Mesodermal cell (in vitro differentiated cells): ENCODE measurements around the gene INTS4.
"Not testable (repeated sequence)": the region's sequence is repeated elsewhere in the genome, so short reads cannot be mapped to it uniquely, and the experiment has no call there.

Experiments used
- H3K27ac ChIP-seq: 2 replicates; pipeline ENCODE4 v1.7.0; 2013; ENCODE audit warnings: mild to moderate bottlenecking, low read depth, low read length, moderate library complexity; ENCODE audit not compliant: severe bottlenecking
- H3K36me3 ChIP-seq: 2 replicates; pipeline ENCODE4 v1.7.1; 2013; ENCODE audit warnings: mild to moderate bottlenecking, low read length, moderate library complexity; ENCODE audit not compliant: control insufficient read depth, insufficient read depth
- H3K4me1 ChIP-seq: one replicate; pipeline ENCODE4 v1.7.1; 2013; ENCODE audit warnings: mild to moderate bottlenecking, low read length; ENCODE audit not compliant: insufficient read depth, control insufficient read depth, poor library complexity, severe bottlenecking
- H3K4me3 ChIP-seq: 2 replicates; pipeline ENCODE4 v1.7.0; 2013; ENCODE audit warnings: low read length, control low read depth, mild to moderate bottlenecking; ENCODE audit not compliant: insufficient read depth, poor library complexity, severe bottlenecking; ENCODE audit errors: extremely low read depth
- H3K9me3 ChIP-seq: 2 replicates; pipeline ENCODE4 v1.7.1; 2013; ENCODE audit warnings: mild to moderate bottlenecking, low read length, moderate library complexity; ENCODE audit not compliant: control insufficient read depth
- WGBS, 2 experiments: methylation state at CpG; one replicate each; pipeline ENCODE4 v1.1.5; 2013; ENCODE audit warnings: missing lambda C conversion rate in 2 of 2; ENCODE audit not compliant: insufficient coverage in 2 of 2; 5-methylcytosine and 5-hydroxymethylcytosine counted together

Gene INTS4

DNA sequence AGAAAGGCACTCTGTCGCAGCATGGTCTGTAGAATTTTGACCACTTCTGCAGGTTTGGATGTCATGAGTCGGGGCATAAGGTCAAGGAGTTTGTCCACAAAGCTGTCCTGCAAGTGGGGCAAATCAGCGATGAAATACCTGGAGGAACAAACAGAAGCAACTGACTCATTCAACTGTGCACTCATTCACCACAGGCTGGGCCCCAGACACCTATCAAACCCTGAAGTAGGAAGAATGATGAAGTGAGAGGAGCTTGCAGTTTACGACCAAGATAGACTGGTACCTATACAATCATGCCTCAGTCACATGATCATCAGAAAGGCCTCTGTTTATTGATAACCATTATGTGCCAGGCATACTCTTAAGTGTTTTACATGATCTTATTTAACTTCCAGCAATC, 102.8 kb downstream of the INTS4 start:
- H3K27ac ChIP-seq, H3K4me3 ChIP-seq, H3K9me3 ChIP-seq, H3K4me1 ChIP-seq: not testable (repeated sequence)
- H3K36me3 ChIP-seq = peaks cover 22% of the 10 kb centered on the region
- WGBS, 2 experiments = no CpG with 5 or more reads among the region's 4 CpGs

DNA sequence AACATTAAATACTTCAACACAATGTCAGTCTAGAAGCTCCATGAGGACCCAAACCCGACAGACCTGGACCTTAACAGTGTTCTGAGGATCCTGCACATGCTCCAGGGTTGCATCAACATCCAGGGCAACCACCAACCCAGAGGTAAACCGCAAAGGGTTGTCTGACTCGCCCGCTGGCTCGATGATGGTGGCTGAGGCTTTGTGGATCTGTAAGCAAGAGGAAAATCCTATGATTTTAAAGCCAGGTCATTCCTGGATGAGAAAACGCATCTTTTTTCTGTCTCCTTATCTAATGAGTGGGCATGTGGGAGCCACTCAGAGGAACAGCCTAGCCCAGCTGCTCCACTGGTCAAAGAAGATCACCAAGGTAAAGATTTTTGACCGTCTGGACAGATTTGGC, 103.2 kb downstream of the INTS4 start:
- H3K4me3 ChIP-seq, H3K27ac ChIP-seq, H3K9me3 ChIP-seq, H3K4me1 ChIP-seq: not testable (repeated sequence)
- 92 to 96% methylated on average over 5 to 6 of the region's 7 CpGs for WGBS, 2 experiments
- peaks cover 25% of the 10 kb centered on the region for H3K36me3 ChIP-seq

DNA sequence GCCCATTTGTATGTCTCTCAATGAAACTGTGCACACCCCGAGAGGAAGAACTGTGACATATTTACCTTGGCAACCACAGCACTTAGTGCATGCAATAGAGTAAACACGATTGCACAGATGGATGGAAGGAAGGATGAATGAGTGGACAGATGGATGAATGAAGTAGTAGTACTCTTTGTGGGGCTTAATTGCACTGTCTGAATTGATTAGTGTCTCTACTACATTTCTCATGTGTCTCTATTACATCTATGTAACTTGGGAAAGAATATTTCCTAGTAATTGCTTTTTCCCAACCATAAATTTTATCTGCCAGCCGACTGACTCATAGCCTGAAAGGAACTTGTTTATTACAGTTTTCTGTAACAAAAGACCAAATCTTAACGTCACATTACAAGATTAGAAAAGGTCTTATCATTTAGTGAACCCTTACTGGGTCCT, 103.8 kb downstream of the INTS4 start:
- H3K4me3 ChIP-seq, H3K27ac ChIP-seq, H3K4me1 ChIP-seq, H3K9me3 ChIP-seq: not testable (repeated sequence)
- 83 to 100% methylated on average over 1 of the region's 4 CpGs for WGBS, 2 experiments
- H3K36me3 ChIP-seq = peaks cover 31% of the 10 kb centered on the region

DNA sequence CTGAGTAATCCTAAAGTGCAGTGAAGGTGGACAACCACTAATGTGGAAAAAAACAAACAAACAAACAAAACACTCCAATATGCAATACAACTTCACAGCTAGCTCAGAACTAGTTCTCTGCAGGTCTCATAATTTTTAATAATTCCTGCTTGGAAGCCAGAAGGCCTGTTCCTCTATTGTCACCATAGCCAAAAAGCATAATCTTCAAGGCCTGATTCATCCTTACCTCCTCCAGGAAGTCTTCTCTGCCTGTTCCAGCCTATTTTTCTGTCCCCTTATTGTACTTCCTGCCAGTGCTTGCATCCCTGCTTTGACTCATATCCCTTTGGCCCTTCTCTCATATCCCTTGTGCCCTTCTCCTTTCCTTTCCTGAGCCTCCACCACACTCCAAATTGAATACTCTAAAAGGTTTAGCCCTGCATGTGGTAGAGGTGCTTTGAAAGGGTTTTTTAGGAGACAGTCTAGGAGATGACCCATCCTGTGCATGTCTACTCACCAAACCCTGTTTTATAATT, 104.3 kb downstream of the INTS4 start:
- H3K4me1 ChIP-seq = not testable (repeated sequence)

DNA sequence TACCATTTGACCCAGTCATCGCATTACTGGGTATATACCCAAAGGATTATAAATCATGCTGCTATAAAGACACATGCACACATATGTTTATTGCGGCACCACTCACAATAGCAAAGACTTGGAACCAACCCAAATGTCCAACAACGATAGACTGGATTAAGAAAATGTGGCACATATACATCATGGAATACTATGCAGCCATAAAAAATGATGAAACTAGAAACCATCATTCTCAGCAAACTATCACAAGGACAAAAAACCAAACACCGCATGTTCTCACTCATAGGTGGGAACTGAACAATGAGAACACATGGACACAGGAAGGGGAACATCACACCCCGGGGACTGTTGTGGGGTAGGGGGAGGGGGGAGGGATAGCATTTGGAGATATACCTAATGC, 105.4 kb downstream of the INTS4 start:
- peaks cover 46% of the 10 kb centered on the region for H3K36me3 ChIP-seq
- not testable (repeated sequence) for H3K4me1 ChIP-seq, H3K27ac ChIP-seq, H3K4me3 ChIP-seq, H3K9me3 ChIP-seq
- 100% methylated on average over 1 to 2 of the region's 5 CpGs for WGBS, 2 experiments

More for the DNA sequence above, 104.3 kb downstream of the INTS4 start:
- not testable (repeated sequence) for H3K9me3 ChIP-seq, H3K27ac ChIP-seq, H3K4me3 ChIP-seq
- H3K36me3 ChIP-seq = peaks cover 36% of the 10 kb centered on the region

DNA sequence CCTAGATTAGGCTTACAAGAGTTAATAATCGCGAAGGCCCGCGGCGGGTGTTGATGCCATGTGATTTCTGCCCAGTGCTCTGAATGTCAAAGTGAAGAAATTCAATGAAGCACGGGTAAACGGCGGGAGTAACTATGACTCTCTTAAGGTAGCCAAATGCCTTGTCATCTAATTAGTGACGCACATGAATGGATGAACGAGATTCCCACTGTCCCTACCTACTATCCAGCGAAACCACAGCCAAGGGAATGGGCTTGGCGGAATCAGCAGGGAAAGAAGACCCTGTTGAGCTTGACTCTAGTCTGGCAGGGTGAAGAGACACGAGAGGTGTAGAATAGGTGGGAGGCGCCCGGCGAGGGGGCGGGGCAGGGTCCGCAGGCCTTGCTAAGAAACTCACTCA, 108.1 kb downstream of the INTS4 start:
- H3K4me3 ChIP-seq = no peak overlapping the region
- peaks cover 3% of the 10 kb centered on the region for H3K4me1 ChIP-seq
- WGBS, 2 experiments = 92 to 95% methylated on average over 10 to 15 of the region's 18 CpGs
- no peaks in the 10 kb centered on the region for H3K9me3 ChIP-seq
- H3K36me3 ChIP-seq = peaks cover 52% of the 10 kb centered on the region
- H3K27ac ChIP-seq = no peak overlapping the region

DNA sequence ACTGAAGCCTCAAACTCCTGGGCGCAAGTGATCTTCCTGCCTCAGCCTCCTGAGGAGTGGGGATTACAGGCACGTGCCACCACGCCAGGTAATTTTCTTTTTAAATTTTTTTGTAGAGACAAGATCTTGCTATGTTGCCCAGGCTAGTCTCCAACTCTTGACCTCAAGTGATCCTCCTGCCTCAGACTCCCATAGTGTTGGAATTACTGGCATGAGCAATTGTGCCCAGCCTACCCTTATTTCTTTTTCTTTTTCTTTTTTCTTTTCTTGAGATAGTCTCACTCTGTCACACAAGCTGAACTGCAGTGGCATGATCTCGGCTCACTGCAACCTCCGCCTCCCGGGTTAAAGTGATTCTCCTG, 109.7 kb downstream of the INTS4 start:
- H3K4me3 ChIP-seq = no peak overlapping the region
- peaks cover 68% of the 10 kb centered on the region for H3K36me3 ChIP-seq
- no peak overlapping the region for H3K27ac ChIP-seq
- peaks cover 3% of the 10 kb centered on the region for H3K4me1 ChIP-seq
- H3K9me3 ChIP-seq = no peaks in the 10 kb centered on the region
- 93 to 97% methylated on average over 4 to 5 of the region's 6 CpGs for WGBS, 2 experiments

DNA sequence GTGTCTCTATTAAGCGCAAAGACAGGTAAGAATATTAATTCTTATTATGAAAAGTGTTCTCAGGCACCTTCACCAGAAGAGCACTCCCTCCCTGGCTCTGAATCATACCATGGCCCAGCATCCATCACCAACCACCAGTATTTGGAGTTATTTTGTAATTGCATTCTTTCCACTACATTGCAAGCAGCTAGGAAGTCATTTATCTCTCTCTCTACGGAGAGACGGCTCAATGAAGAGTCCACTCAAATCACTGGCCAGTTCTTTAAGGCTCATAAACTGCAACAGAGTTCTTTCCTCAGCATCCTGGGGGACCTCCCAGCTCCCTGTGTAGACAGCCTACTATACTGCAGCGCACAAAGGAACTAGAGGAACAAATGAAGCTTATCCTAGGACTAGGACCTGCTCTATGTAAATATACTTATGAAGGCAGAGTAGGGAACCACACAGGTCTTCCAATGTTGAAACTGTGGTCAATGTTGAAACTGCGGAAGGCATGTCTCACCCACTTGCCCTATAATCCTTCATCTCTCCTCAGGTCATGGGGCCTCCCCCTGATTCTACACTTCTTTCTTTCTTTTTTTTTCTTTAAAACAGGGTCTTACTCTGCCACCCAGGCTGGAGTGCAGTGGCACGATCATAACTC, 110.2 kb downstream of the INTS4 start:
- no peak overlapping the region for H3K27ac ChIP-seq
- H3K4me3 ChIP-seq = no peak overlapping the region
- WGBS, 2 experiments = 92 to 100% methylated on average over 2 to 4 of the region's 6 CpGs
- peaks cover 69% of the 10 kb centered on the region for H3K36me3 ChIP-seq
- H3K9me3 ChIP-seq = no peaks in the 10 kb centered on the region
- H3K4me1 ChIP-seq = peaks cover 3% of the 10 kb centered on the region

DNA sequence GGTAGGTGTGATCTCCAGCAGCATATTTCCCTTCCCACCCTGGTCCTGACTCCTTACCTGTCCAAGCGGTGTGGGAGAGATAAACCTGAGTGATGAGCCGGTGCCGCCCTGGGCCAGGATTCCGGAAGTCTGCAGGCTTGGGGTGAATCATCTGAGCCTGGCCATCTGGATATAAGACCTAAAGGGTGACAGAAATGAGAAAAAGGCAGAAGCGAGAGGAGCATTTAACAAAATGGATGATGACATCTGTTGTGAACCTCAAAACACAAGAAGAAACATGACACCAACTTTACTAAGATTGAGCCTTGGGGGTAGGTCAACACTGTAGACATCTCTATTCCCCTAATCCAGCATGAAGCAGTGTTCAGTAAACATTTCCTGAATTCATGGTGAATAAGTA, 110.7 kb downstream of the INTS4 start:
- Histone ChIP-seq H3K4me1 (peaks cover 3% of the 10 kb centered on the region), H3K36me3 (peaks cover 75% of the 10 kb centered on the region), H3K4me3 (no peak overlapping the region), H3K9me3 (no peaks in the 10 kb centered on the region), H3K27ac (no peak overlapping the region)
- WGBS, 2 experiments = 96% methylated on average over 3 of the region's 5 CpGs; no CpG with 5 or more reads in 1 of the 2 experiments

DNA sequence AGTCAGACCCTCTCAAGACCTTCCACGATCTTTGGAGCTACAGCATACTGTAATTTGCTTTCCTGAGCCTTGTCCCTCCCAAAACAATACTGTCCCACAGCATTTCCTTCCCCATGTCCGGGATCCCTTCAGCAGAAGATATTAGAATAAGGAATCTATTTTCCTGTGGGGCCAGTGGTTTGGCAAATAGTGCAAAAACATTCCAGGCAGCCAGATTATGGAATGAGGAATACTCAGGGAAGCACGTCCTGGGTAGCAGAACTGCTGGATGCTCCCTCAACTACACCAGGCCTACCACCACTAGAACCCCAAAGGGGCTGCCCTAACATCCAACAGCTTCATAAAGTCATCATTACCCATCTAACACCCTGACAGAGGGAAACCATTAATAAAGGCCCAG, 112.1 kb downstream of the INTS4 start:
- Histone ChIP-seq H3K9me3 (no peaks in the 10 kb centered on the region), H3K4me3 (no peak overlapping the region), H3K36me3 (peaks cover 83% of the 10 kb centered on the region), H3K27ac (no peak overlapping the region), H3K4me1 (peaks cover 3% of the 10 kb centered on the region)
- 75 to 83% methylated on average over 1 to 2 of the region's 3 CpGs for WGBS, 2 experiments

DNA sequence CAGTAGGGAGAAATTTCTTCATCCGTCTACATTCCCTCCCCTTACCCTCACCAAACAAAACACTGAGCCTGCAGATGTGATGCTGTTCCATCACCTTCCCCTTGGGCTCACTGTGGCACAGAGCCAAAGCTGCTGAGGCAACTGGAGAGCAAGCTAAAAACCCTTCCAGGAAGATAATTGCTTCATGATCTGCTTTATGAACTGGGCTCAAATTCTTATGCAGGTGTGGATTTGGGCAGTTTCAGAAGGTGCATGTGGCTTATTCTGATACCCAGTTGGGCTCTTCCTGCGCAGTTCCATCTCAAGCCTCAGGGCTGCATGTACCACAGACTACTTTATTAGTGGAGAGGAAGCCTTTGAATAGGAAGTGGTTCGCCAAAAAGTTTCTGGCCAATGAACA, 115.2 kb downstream of the INTS4 start:
- Histone ChIP-seq H3K4me1 (peaks cover 3% of the 10 kb centered on the region), H3K36me3 (peaks cover 80% of the 10 kb centered on the region), H3K27ac (no peak overlapping the region), H3K4me3 (no peak overlapping the region), H3K9me3 (no peaks in the 10 kb centered on the region)
- WGBS, 2 experiments = 80% methylated on average over 1 of the region's 3 CpGs; no CpG with 5 or more reads in 1 of the 2 experiments
